H1 (cell line): Measurements from ENCODE around the gene KHDRBS1. TPM values are rescaled to one million over a fixed set of nuclear protein-coding genes. Genes with fewer than 3 reads are reported as not detected.

Experiments
- ATF3 ChIP-seq: IDR thresholded peaks from 2 replicates; pipeline ENCODE4 v1.6.1; 2011; ENCODE audit warnings: low read depth, mild to moderate bottlenecking, low read length; ENCODE audit not compliant: insufficient read depth
- BACH1 ChIP-seq: IDR thresholded peaks from 2 replicates; pipeline ENCODE4 v1.6.1; 2012; ENCODE audit warnings: low read length, improper control_type of control experiment
- EGR1 ChIP-seq: IDR thresholded peaks from 2 replicates; pipeline ENCODE4 v1.6.1; 2011; ENCODE audit warnings: low read depth, low read length, borderline replicate concordance
- EZH2 ChIP-seq: fragments of 200-600 bp; sonication (generic); IDR thresholded peaks from 2 replicates; pipeline ENCODE4 v1.7.1; 2012; ENCODE audit warnings: low read depth, mild to moderate bottlenecking, moderate library complexity, low read length, inconsistent platforms; ENCODE audit not compliant: severe bottlenecking
- JUND ChIP-seq: IDR thresholded peaks from 2 replicates; pipeline ENCODE4 v1.6.1; 2011; ENCODE audit warnings: mild to moderate bottlenecking, improper control_type of control experiment, low read length
- POLR2A ChIP-seq, 2 experiments: IDR thresholded peaks; 1 replicate in 1 of 2; 2 replicates in 1 of 2; pipeline ENCODE4 v1.6.1; 2011; ENCODE audit warnings: low read depth in 2 of 2, low read length in 2 of 2, mild to moderate bottlenecking in 2 of 2; ENCODE audit errors: control extremely low read depth in 1 of 2
- SIX5 ChIP-seq: IDR thresholded peaks from 2 replicates; pipeline ENCODE4 v1.6.1; 2011; ENCODE audit warnings: mild to moderate bottlenecking, low read depth, low read length
- SP2 ChIP-seq: IDR thresholded peaks from 2 replicates; pipeline ENCODE4 v1.6.1; 2012; ENCODE audit warnings: mild to moderate bottlenecking, low read length, inconsistent platforms
- YY1 ChIP-seq: IDR thresholded peaks from 2 replicates; pipeline ENCODE4 v1.6.1; 2011; ENCODE audit warnings: low read depth, mild to moderate bottlenecking, low read length
- polyA plus RNA-seq, 7 experiments: library from polyadenylated mRNA; depleted of rRNA in 3 of 7; stranded (reverse) in 5 of 7; unstranded in 2 of 7; fragments of >200 nt in 5 of 7; fragments of 200-250 nt in 2 of 7; gene quantifications; 1 replicate in 5 of 7; 2 replicates in 1 of 7; 4 replicates in 1 of 7; pipeline versions ENCODE4 v1.2.1 to v1.2.3, GENCODE V29; 2011 to 2013; ENCODE audit warnings: missing spikeins in 2 of 7, mixed read lengths in 2 of 7
- total RNA-seq: library from RNA; stranded (reverse); fragmentation: NEBNext Ultra II Directional; extraction: Animal tissue kit (Norgen Biotek cat#: 25700); gene quantifications from 2 replicates; pipeline ENCODE4 v1.2.1, GENCODE V29; 2021

The KHDRBS1 gene
- total and polyA plus RNA-seq, 2 of the 8 experiments (the other 6 are each of a cell fraction or from before 2014, with no cell fraction given), result 53.8 to 284 TPM

GRCh38 chr1:32013386-32014198 lies at the start of gene KHDRBS1 (continued):
- TF ChIP-seq EGR1 (peak; percentile 62; the same call in 1 of the 2 replicates), EZH2 (no peak), YY1 (no peak), BACH1 (peak; percentile 92), JUND (no peak), POLR2A (IDR thresholded peaks at IDR 0.05; ENCODE audit: control extremely low read depth in 1 of 2, low read depth in 2 of 2, low read length in 2 of 2) (peak; percentile 9 to 80), ATF3 (peak; percentile 73; the same call in 1 of the 2 replicates), SP2 (no peak), SIX5 (no peak)
